K562 (cell line): ENCODE measurements around the gene ADAM19. TPM values are rescaled to one million over a fixed set of nuclear protein-coding genes. Genes with fewer than 3 reads are reported as not detected.

Experiments used
- ATAC-seq: fragments of 200-7000 bp; cut with Tn5 transposase; 3 replicates; pipeline ENCODE4 v1.9.1; 2020; ENCODE audit warnings: moderate library complexity
- BruUV-seq: library from RNA; stranded (reverse); fragments of 400-500 nt; replicated peaks from 2 replicates; lab custom pipeline; 2021; lab: Mats Ljungman, UMichigan
- CTCF ChIA-PET: fragments of 300-600 bp; formaldehyde crosslinking; extraction: SDS; loops from one replicate; lab custom pipeline; 2021; ENCODE audit warnings: low intra/inter-chr PET ratio; lab: Yijun Ruan, JAX
- POLR2A ChIA-PET: fragments of 300-600, 350-650 bp; sonication (Branson Sonifier 250); formaldehyde crosslinking; extraction: SDS; loops from one replicate; lab custom pipeline; 2021; ENCODE audit warnings: antibody characterized with exemption, inconsistent platforms; lab: Yijun Ruan, JAX
- DNase-seq, 4 experiments: peaks; one replicate each; pipeline versions ENCODE4 v3.0.0 to v3.0.0-alpha.2; 2011 to 2018; ENCODE audit warnings: low spot score in 3 of 4, mixed read lengths in 3 of 4; ENCODE audit errors: extremely low read depth in 1 of 4
- FAIRE-seq: peaks from 2 replicates; lab custom pipeline; 2011; peaks lifted over from hg19 to GRCh38; lab: Jason Lieb, UNC
- H2AFZ ChIP-seq: 2 replicates; pipeline ENCODE4 v1.6.0; 2011; ENCODE audit warnings: low read depth, low read length, control low read depth, inconsistent platforms
- H3K27ac ChIP-seq: fragments of 200-600 bp; 3 replicates; pipeline ENCODE4 v1.8.0; 2011; ENCODE audit warnings: low read depth, mild to moderate bottlenecking, control low read depth, inconsistent platforms, low read length, moderate library complexity, mixed read lengths; ENCODE audit errors: extremely low read depth
- H3K27me3 ChIP-seq, 2 experiments: fragments of 300-600 bp in 1 of 2; 2 replicates in 1 of 2; 3 replicates in 1 of 2; pipeline versions ENCODE4 v1.6.0 to v1.8.0; 2011; ENCODE audit warnings: inconsistent platforms in 2 of 2, low read length in 2 of 2, mild to moderate bottlenecking in 1 of 2, mixed read lengths in 1 of 2, moderate library complexity in 1 of 2; ENCODE audit not compliant: control insufficient read depth in 2 of 2, insufficient read depth in 2 of 2
- H3K36me3 ChIP-seq: fragments of 300-600 bp; 3 replicates; pipeline ENCODE4 v1.8.0; 2011; ENCODE audit warnings: mild to moderate bottlenecking, low read length, inconsistent platforms; ENCODE audit not compliant: control insufficient read depth, insufficient read depth
- H3K4me1 ChIP-seq, 2 experiments: fragments of 200-600 bp in 1 of 2; replicated peaks in 1 of 2; 2 replicates in 1 of 2; 3 replicates in 1 of 2; pipeline versions ENCODE4 v1.5.1 to v1.8.0; 2011; ENCODE audit warnings: inconsistent platforms in 2 of 2, low read length in 2 of 2, mild to moderate bottlenecking in 1 of 2, mixed read lengths in 1 of 2, moderate library complexity in 1 of 2; ENCODE audit not compliant: control insufficient read depth in 2 of 2, insufficient read depth in 2 of 2
- H3K4me2 ChIP-seq: 2 replicates; pipeline ENCODE4 v1.6.1; 2011; ENCODE audit warnings: low read length, control low read depth, inconsistent platforms, mixed read lengths; ENCODE audit not compliant: insufficient read depth
- H3K4me3 ChIP-seq: fragments of 200-600 bp; sonication (generic), shearing (Covaris generic); 2 replicates; pipeline ENCODE4 v1.5.1; 2016; ENCODE audit warnings: control low read depth, inconsistent platforms
- H3K79me2 ChIP-seq: fragments of 200-600 bp; 3 replicates; pipeline ENCODE4 v1.8.0; 2011; ENCODE audit warnings: low read length, inconsistent platforms; ENCODE audit not compliant: control insufficient read depth, insufficient read depth
- H3K9ac ChIP-seq, 2 experiments: 2 replicates each; pipeline versions ENCODE4 v1.6.0 to v1.6.1; 2011; ENCODE audit warnings: low read depth in 2 of 2, low read length in 2 of 2, control low read depth in 1 of 2, inconsistent platforms in 1 of 2, mild to moderate bottlenecking in 1 of 2, mixed read lengths in 1 of 2; ENCODE audit not compliant: insufficient read depth in 1 of 2
- H3K9me1 ChIP-seq: one replicate; pipeline ENCODE4 v1.6.0; 2011; ENCODE audit warnings: inconsistent platforms, mild to moderate bottlenecking, low read length, moderate library complexity; ENCODE audit not compliant: control insufficient read depth, insufficient read depth
- H3K9me3 ChIP-seq: replicated peaks from 2 replicates; pipeline ENCODE4 v1.5.1; 2011; ENCODE audit warnings: low read depth, low read length, inconsistent platforms; ENCODE audit not compliant: control insufficient read depth, insufficient read depth
- H4K20me1 ChIP-seq: replicated peaks from 2 replicates; pipeline ENCODE4 v1.6.1; 2011; ENCODE audit warnings: low read length, inconsistent platforms, mixed read lengths; ENCODE audit not compliant: control insufficient read depth, insufficient read depth
- FOXJ3 ChIP-seq: sonication (generic); formaldehyde crosslinking; IDR thresholded peaks from 2 replicates; pipeline ENCODE4 v1.4.0; 2020; ENCODE audit warnings: mild to moderate bottlenecking, missing genetic modification reagents
- HDAC2 ChIP-seq: fragments of 450-650 bp; IDR thresholded peaks from 2 replicates; pipeline ENCODE4 v1.6.1; 2016; ENCODE audit warnings: mild to moderate bottlenecking
- KLF10 ChIP-seq: fragments of 250-450 bp; sonication (Bioruptor Pico); IDR thresholded peaks from 2 replicates; pipeline ENCODE4 v1.6.1; 2021; ENCODE audit warnings: matching md5 sums
- KLF6 ChIP-seq: fragments of 250-450 bp; sonication (Bioruptor Pico); IDR thresholded peaks from 2 replicates; pipeline ENCODE4 v1.4.0; 2020; ENCODE audit warnings: mild to moderate bottlenecking, moderate library complexity, borderline replicate concordance
- NBN ChIP-seq: fragments of 450-650 bp; IDR thresholded peaks from 2 replicates; pipeline ENCODE4 v1.6.1; 2016; ENCODE audit warnings: low read depth, mild to moderate bottlenecking
- NFE2L1 ChIP-seq: fragments of 450-650 bp; IDR thresholded peaks from 2 replicates; pipeline ENCODE4 v1.6.1; 2016; ENCODE audit warnings: missing genetic modification characterization, low read depth, mild to moderate bottlenecking, missing compliant biosample characterization, moderate library complexity, borderline replicate concordance
- POU5F1 ChIP-seq: fragments of 150-350 bp; IDR thresholded peaks from 2 replicates; pipeline ENCODE4 v1.6.1; 2014; ENCODE audit warnings: borderline replicate concordance, low read length, low read depth, mild to moderate bottlenecking; ENCODE audit not compliant: partially characterized antibody
- YY1 ChIP-seq, 3 experiments: IDR thresholded peaks; 2 replicates each; pipeline ENCODE4 v1.6.1; 2011; ENCODE audit warnings: low read length in 2 of 3, mild to moderate bottlenecking in 2 of 3, moderate library complexity in 2 of 3, borderline replicate concordance in 1 of 3, control low read depth in 1 of 3, low read depth in 1 of 3; ENCODE audit not compliant: insufficient read depth in 3 of 3, insufficient replicate concordance in 2 of 3, control insufficient read depth in 1 of 3, insufficient read length in 1 of 3; ENCODE audit errors: extremely low read depth in 1 of 3
- ZNF133 ChIP-seq: fragments of 250-450 bp; sonication (Bioruptor Pico); IDR thresholded peaks from 2 replicates; pipeline ENCODE4 v1.4.0; 2020; ENCODE audit warnings: mild to moderate bottlenecking
- ZNF212 ChIP-seq: fragments of 450-650 bp; formaldehyde crosslinking; IDR thresholded peaks from 2 replicates; pipeline ENCODE4 v1.4.0; 2020; ENCODE audit warnings: mild to moderate bottlenecking
- ZNF239 ChIP-seq: fragments of 250-450 bp; sonication (Bioruptor Pico); IDR thresholded peaks from 2 replicates; pipeline ENCODE4 v1.4.0; 2020; ENCODE audit warnings: mild to moderate bottlenecking
- ZNF354B ChIP-seq: fragments of 250-450 bp; sonication (Bioruptor Pico); IDR thresholded peaks from 2 replicates; pipeline ENCODE4 v1.4.0; 2020
- WGBS: fragments of 100-300 bp; shearing (Covaris generic); methylation state at CpG from one replicate; pipeline ENCODE4 v1.1.6; 2016; ENCODE audit warnings: low coverage, mixed read lengths; ENCODE audit not compliant: insufficient coverage; ENCODE audit errors: missing lambda C conversion rate; 5-methylcytosine and 5-hydroxymethylcytosine counted together
- in situ Hi-C: fragments of 300-500 bp; cut with MboI; formaldehyde crosslinking; loops from 4 replicates; pipeline ENCODE4 v1.15.0; 2018; ENCODE audit warnings: inconsistent platforms, mixed read lengths
- intact Hi-C: fragments of 100-400 bp; cut with micrococcal nuclease; formaldehyde crosslinking; loops from 2 replicates; pipeline ENCODE4 v1.14.2; 2022
- polyA plus RNA-seq, 8 experiments: library from polyadenylated mRNA; depleted of rRNA in 4 of 8; stranded (reverse) in 5 of 8; unstranded in 3 of 8; fragments of >200 nt; fragmentation: Nextera tagmentation in 2 of 8; fragmentation: Illumina TruSeq in 1 of 8; extraction: Ambion mirVana in 2 of 8; extraction: Trizol in 1 of 8; gene quantifications; 2 replicates each; pipeline versions ENCODE4 v1.2.1 to v1.2.3, GENCODE V29; 2011 to 2014; ENCODE audit warnings: inconsistent platforms in 1 of 8, missing spikeins in 1 of 8
- total RNA-seq, 7 experiments: library from RNA; depleted of rRNA in 6 of 7; stranded (reverse); fragments of >200 nt in 6 of 7; fragmentation: Illumina TruSeq in 2 of 7; extraction: Trizol in 2 of 7; gene quantifications; 2 replicates each; pipeline versions ENCODE4 v1.2.1 to v1.2.3, GENCODE V29; 2011 to 2021; ENCODE audit warnings: low replicate concordance in 1 of 7
- TF ChIP-seq, protein P1 (sequence below): fragments of 250-450 bp; sonication (Bioruptor Pico); IDR thresholded peaks from 2 replicates; pipeline ENCODE4 v1.9.0; 2021; ENCODE audit warnings: mild to moderate bottlenecking, inconsistent platforms
- TF ChIP-seq, protein P2 (sequence below): sonication (generic); formaldehyde crosslinking; IDR thresholded peaks from 2 replicates; pipeline ENCODE4 v1.8.1; 2022; ENCODE audit warnings: missing genetic modification reagents

ADAM19 gene
- total and polyA plus RNA-seq, 9 of the 15 experiments (the other 6 are each of a cell fraction or from before 2014, with no cell fraction given) = 0.11 to 1.1 (median 0.43) TPM

DNA sequence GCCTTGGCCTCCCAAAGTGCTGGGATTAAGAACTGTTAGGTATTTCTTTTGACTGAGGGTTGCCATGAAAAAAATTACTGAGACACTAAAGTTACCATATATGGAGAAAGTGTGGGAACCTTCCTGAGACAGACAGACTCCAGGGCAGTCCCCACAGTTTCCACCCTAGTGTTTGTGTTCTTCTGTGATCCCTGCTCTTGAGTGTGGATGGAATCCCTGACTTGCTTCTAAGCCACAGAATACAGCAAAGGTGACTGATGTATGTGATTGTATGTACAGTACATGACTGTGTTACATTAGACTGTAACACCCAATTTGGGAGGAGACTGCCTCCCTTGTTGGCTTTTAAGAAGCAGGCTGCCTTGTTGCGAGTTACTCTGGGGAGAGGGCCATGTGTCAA, 24.7 kb upstream of the ADAM19 start (continued):
- TF ChIP-seq, protein P1, sequence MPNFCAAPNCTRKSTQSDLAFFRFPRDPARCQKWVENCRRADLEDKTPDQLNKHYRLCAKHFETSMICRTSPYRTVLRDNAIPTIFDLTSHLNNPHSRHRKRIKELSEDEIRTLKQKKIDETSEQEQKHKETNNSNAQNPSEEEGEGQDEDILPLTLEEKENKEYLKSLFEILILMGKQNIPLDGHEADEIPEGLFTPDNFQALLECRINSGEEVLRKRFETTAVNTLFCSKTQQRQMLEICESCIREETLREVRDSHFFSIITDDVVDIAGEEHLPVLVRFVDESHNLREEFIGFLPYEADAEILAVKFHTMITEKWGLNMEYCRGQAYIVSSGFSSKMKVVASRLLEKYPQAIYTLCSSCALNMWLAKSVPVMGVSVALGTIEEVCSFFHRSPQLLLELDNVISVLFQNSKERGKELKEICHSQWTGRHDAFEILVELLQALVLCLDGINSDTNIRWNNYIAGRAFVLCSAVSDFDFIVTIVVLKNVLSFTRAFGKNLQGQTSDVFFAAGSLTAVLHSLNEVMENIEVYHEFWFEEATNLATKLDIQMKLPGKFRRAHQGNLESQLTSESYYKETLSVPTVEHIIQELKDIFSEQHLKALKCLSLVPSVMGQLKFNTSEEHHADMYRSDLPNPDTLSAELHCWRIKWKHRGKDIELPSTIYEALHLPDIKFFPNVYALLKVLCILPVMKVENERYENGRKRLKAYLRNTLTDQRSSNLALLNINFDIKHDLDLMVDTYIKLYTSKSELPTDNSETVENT (CRISPR knock-in tag) = no peak
- TF ChIP-seq YY1 (IDR thresholded peaks at IDR 0.05; ENCODE audit: borderline replicate concordance in 1 of 3, control insufficient read depth in 1 of 3, extremely low read depth in 1 of 3, insufficient read depth in 3 of 3, insufficient read length in 1 of 3, insufficient replicate concordance in 2 of 3, low read depth in 1 of 3, low read length in 2 of 3) = no peak
- TF ChIP-seq KLF6 (CRISPR knock-in tag) = no peak

DNA sequence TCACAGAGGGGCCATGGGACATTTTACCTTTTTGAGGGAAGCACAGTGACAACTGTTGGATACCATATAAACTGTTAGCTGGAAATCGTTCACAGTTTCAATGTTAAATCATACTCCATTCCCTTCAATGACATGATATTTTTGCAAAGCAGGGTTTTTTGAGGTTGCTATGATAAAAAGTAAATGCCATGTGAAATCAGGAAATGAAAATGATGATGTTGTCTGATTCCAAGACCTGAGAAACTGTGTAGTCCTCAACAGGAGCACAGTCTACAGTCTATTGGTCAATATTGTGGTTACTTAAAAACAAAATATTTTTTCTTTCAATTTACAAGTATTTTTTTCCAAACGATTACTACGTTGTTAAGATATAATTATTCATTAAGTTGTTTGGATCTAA, 24.0 kb upstream of the ADAM19 start:
- in situ Hi-C loops = no loop called here
- DNase-seq (no peak), FAIRE-seq (peak; percentile 29), ATAC-seq (no peak)
- Histone ChIP-seq H3K4me1 (no peaks in the 10 kb centered on the region; a peak in 1 of 5 replicates), H3K9me3 (no peaks in the 10 kb centered on the region), H3K36me3 (no peaks in the 10 kb centered on the region), H3K27ac (no peak overlapping the region), H3K79me2 (no peaks in the 10 kb centered on the region), H3K9ac (no peak overlapping the region), H3K4me2 (no peak overlapping the region), H2AFZ (no peak overlapping the region), H3K4me3 (no peak overlapping the region), H4K20me1 (no peaks in the 10 kb centered on the region), H3K9me1 (no peaks in the 10 kb centered on the region), H3K27me3 (no peaks in the 10 kb centered on the region)
- CTCF ChIA-PET = no interaction called here
- intact Hi-C loops = no loop called here
- POLR2A ChIA-PET = no interaction called here
- BruUV-seq = no TSS peak
- TF ChIP-seq ZNF239 (no peak), NFE2L1 (tag) (no peak), ZNF354B (CRISPR knock-in tag) (no peak), ZNF212 (no peak), FOXJ3 (CRISPR knock-in tag) (no peak), POU5F1 (no peak), ZNF133 (CRISPR knock-in tag) (no peak), HDAC2 (no peak), KLF10 (CRISPR knock-in tag) (no peak), KLF6 (CRISPR knock-in tag) (no peak), NBN (no peak)
- TF ChIP-seq, protein P2, sequence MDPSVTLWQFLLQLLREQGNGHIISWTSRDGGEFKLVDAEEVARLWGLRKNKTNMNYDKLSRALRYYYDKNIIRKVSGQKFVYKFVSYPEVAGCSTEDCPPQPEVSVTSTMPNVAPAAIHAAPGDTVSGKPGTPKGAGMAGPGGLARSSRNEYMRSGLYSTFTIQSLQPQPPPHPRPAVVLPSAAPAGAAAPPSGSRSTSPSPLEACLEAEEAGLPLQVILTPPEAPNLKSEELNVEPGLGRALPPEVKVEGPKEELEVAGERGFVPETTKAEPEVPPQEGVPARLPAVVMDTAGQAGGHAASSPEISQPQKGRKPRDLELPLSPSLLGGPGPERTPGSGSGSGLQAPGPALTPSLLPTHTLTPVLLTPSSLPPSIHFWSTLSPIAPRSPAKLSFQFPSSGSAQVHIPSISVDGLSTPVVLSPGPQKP (CRISPR knock-in tag) = no peak
- 57% methylated on average over 3 of the region's 3 CpGs for WGBS
